Measurements from ENCODE around the gene PPAT.

DNA sequence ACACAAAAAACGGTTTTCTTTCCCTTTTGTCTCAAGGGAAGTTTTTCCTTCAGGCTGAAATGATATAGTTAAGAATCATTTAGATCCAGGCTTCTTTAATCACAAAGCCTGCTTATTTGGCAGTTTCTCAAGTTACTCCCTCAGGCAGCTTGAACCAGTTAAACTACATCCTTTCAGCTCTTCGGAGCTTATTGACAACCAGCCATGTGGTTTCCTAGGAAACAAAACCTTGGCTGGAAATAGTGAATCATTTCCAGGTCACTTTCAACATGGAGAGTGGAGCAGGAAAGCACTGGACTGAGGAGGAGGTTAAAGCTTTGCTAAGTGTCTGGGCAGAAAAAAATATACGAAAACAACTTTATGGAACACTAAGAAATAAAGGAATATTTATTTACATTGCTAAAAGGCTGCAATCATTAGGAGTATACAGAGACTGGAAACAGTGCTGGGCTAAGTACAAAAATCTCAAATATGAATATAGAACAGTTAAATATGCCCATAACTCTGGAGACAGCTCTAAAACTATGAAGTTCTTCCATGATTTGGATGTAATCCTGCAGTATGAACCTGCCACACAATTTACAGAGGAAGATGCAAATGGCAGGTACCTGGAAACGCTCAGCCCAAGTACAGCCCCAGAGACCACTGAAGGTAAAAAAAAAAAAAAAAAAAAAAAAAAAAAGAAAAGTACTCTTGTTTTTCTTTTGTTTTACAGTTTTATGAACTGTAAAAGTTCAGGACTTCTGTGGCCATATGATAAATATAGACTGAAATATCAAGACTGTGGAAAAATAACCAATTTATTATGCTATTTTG lies 25.0 kb downstream of the PPAT start:
- TF ChIP-seq, protein P1, sequence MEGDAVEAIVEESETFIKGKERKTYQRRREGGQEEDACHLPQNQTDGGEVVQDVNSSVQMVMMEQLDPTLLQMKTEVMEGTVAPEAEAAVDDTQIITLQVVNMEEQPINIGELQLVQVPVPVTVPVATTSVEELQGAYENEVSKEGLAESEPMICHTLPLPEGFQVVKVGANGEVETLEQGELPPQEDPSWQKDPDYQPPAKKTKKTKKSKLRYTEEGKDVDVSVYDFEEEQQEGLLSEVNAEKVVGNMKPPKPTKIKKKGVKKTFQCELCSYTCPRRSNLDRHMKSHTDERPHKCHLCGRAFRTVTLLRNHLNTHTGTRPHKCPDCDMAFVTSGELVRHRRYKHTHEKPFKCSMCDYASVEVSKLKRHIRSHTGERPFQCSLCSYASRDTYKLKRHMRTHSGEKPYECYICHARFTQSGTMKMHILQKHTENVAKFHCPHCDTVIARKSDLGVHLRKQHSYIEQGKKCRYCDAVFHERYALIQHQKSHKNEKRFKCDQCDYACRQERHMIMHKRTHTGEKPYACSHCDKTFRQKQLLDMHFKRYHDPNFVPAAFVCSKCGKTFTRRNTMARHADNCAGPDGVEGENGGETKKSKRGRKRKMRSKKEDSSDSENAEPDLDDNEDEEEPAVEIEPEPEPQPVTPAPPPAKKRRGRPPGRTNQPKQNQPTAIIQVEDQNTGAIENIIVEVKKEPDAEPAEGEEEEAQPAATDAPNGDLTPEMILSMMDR (conservative IDR thresholded peaks at IDR 0.05; ENCODE audit: low read depth, low read length): no peak
- no peak for TF ChIP-seq EZH2 (IDR thresholded peaks at IDR 0.05; ENCODE audit: low read length, unreplicated experiment)
- no peak for TF ChIP-seq EZH2phosphoT487 (IDR thresholded peaks at IDR 0.05; ENCODE audit: borderline replicate concordance, low read length)
